HFFc6 (cell line): ENCODE data around the gene BRWD1. TPM values are rescaled to one million over a fixed set of nuclear protein-coding genes. Genes with fewer than 3 reads are reported as not detected.

Experiments used
- DNase-seq: peaks from one replicate; pipeline ENCODE4 v3.0.0-alpha.2; 2018
- H3K27ac Mint-ChIP-seq: 2 replicates; pipeline ENCODE4 v1.8.0; 2020; ENCODE audit warnings: mild to moderate bottlenecking, mixed read lengths
- H3K27me3 Mint-ChIP-seq: 2 replicates; pipeline ENCODE4 v1.8.0; 2021; ENCODE audit warnings: mild to moderate bottlenecking, moderate library complexity, mixed read lengths; ENCODE audit not compliant: insufficient read depth
- H3K36me3 Mint-ChIP-seq: 2 replicates; pipeline ENCODE4 v1.8.0; 2021; ENCODE audit warnings: low read depth, mixed read lengths
- H3K4me1 Mint-ChIP-seq: 2 replicates; pipeline ENCODE4 v1.8.0; 2020; ENCODE audit warnings: low read depth, mixed read lengths
- H3K4me3 Mint-ChIP-seq: 2 replicates; pipeline ENCODE4 v1.8.0; 2020; ENCODE audit warnings: mild to moderate bottlenecking, moderate library complexity, mixed read lengths
- H3K9me3 Mint-ChIP-seq: 2 replicates; pipeline ENCODE4 v1.8.0; 2020; ENCODE audit warnings: mild to moderate bottlenecking, mixed read lengths
- total RNA-seq, 6 experiments: library from RNA; stranded (reverse); fragmentation: NEBNext Ultra II Directional; extraction: Animal tissue kit (Norgen Biotek cat#: 25700); gene quantifications; 2 replicates in 1 of 6; 3 replicates in 5 of 6; pipeline ENCODE4 v1.2.3, GENCODE V29; 2021
- TF ChIP-seq, protein P1 (sequence below): fragments of 200-600 bp; sonication (generic); IDR thresholded peaks from 2 replicates; pipeline ENCODE4 v1.5.0; 2021; ENCODE audit warnings: antibody characterized with exemption, mild to moderate bottlenecking

BRWD1 gene
- total RNA-seq, 6 experiments from 2014 or later = 15.0 to 17.7 (median 15.9) TPM

DNA sequence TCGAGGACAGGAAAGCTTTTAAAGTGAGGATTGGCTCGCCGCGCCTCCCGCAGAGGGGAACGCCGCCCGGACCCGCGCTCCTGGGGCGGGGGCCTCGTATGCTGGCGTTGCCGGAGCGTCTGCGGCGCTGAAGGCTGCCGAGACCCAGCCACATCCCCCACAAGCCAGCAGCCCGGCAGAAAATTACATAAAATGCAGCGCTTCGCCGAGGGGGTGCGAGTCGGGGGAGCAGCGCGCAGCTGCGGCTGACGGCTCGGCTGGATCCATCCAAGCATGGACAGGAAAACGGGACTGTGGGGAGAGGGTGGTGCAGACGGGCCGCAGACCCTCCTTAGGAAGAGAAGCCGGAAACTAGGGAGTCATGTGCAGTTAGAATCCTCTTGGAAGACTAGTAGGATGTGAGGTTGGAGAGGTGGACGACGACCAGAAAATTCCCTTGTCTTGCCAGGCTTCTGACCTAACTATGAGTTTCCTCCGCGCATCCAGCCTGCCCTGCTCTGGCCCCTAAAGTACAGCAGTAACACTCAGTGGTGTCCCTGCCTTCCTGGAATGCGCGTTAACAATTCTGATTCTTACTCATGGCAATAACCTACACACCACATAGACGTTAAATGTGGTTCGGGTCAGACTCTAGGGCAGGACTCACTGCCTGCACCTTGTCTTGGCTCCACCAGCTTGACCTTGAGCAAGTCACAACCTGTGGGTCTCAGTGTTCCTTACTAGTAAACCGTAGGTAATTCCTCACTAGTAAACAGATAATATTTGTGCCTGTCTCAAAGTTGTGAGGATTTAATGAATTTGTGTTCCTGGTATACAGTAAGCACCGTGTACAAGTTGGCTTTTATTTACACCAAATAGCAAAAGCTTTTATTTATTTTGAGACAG lies 953 bp upstream of the BRWD1 start:
- no peaks in the 10 kb centered on the region for H3K9me3 Mint-ChIP-seq
- peaks cover 3% of the 10 kb centered on the region for H3K27me3 Mint-ChIP-seq
- TF ChIP-seq, protein P1, sequence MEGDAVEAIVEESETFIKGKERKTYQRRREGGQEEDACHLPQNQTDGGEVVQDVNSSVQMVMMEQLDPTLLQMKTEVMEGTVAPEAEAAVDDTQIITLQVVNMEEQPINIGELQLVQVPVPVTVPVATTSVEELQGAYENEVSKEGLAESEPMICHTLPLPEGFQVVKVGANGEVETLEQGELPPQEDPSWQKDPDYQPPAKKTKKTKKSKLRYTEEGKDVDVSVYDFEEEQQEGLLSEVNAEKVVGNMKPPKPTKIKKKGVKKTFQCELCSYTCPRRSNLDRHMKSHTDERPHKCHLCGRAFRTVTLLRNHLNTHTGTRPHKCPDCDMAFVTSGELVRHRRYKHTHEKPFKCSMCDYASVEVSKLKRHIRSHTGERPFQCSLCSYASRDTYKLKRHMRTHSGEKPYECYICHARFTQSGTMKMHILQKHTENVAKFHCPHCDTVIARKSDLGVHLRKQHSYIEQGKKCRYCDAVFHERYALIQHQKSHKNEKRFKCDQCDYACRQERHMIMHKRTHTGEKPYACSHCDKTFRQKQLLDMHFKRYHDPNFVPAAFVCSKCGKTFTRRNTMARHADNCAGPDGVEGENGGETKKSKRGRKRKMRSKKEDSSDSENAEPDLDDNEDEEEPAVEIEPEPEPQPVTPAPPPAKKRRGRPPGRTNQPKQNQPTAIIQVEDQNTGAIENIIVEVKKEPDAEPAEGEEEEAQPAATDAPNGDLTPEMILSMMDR = peak; percentile 37; the same call in 1 of the 2 replicates
- H3K27ac Mint-ChIP-seq = peak overlapping the region; percentile 95
- H3K4me3 Mint-ChIP-seq = peak overlapping the region; percentile 95
- H3K36me3 Mint-ChIP-seq = peaks cover 16% of the 10 kb centered on the region
- H3K4me1 Mint-ChIP-seq = peaks cover 48% of the 10 kb centered on the region
- DNase-seq = peak; percentile 66

DNA sequence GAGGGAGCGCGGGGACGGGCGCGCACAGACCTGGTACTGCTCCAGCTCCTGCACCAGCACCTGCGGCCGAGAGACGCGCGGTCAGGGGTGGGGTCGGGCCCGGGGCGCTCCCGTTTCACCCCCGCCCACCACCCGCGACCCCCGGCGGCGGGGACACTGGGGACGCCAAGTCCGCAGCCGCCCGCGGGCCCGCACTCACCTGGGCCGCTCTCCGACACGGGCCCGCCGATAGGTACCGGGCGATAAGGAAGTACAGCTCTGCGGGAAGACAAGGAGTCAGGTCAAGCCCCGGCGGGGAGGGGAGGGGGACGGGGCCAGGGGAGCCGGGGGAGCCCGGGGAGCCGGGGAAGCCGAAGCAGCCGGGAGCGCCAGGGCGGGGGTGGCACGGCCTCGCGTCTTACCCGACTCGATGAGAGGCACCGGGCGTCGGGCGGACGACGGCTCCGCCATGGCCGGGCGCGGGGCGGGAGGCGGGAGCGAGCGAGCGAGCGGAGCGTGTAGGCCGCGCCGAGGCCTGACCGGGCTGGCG lies 326 bp downstream of the BRWD1 start:
- Mint-ChIP-seq H3K27ac (peak overlapping the region; percentile 24), H3K36me3 (peaks cover 16% of the 10 kb centered on the region), H3K9me3 (no peaks in the 10 kb centered on the region), H3K4me1 (peaks cover 46% of the 10 kb centered on the region), H3K4me3 (peak overlapping the region; percentile 95), H3K27me3 (peaks cover 3% of the 10 kb centered on the region)
- TF ChIP-seq, protein P1 = no peak
- DNase-seq = no peak

DNA sequence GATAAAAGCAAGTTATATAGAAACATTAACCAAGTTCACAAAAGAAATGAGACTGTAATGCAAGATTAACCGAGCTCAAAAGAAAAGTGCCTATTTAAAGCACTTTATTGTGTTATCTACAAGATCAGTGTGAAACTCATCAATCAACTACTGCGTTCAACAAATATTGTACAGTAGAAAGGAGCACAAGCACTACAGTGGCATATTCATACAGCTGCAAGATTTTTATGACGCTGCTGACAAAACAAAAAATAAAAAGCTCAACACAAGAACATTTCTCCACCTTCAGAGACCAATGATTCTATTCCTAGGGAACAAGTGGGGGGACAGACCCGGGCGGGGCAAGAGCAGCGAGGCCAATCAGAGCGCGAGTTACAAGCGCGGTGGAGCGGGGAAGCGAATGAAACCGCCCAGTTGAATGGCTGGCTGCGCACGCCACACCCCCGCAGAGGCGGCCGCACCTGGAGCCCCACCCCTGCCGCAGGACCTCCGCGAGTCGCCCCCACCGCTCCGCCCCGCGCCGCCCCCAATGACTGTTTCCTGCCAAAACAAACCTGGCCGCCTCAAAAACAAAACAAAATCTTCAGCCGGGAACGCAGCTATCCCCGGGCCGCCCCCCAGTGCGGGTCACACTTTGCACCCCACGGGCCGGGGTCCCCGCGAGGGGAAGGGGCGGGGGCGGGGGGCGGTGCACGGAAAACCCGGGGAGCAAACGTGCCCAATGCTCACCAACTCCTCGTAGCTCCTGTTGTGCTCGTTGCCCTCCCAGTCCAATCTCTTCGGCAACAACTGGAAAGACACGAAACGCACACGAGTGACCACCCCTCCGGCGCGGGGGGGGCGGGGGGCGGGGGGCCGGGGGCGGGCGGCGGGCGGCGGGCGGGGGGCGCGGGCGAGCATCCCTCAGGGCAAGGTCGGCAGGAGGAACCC lies 1.1 kb downstream of the BRWD1 start:
- Mint-ChIP-seq H3K36me3 (peaks cover 16% of the 10 kb centered on the region), H3K27me3 (peaks cover 3% of the 10 kb centered on the region), H3K9me3 (no peaks in the 10 kb centered on the region), H3K4me1 (peaks cover 46% of the 10 kb centered on the region), H3K4me3 (peak overlapping the region; percentile 95), H3K27ac (peak overlapping the region; percentile 24)
- TF ChIP-seq, protein P1 = no peak
- peak; percentile 75 for DNase-seq

DNA sequence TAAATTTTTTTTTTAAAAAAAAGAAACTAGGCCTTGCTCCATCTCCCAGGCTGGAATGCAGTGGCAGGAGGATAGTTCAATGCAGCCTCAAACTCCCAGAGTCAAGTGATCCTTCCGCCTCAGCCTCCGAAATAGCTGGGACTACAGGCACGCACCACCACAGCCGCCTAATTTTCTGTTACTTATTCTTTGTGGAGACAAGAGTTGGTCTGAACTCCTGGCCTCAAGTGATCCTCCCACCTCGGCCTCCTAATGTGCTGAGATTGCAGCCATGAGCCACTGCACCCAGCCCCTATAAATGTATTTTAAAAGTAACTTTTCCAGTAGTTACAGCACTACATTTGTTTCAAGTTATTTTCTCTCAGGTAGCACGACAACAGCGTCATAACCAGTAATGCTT lies 2.3 kb downstream of the BRWD1 start:
- Mint-ChIP-seq H3K9me3 (no peaks in the 10 kb centered on the region), H3K4me3 (no peak overlapping the region), H3K27ac (no peak overlapping the region), H3K4me1 (peaks cover 37% of the 10 kb centered on the region), H3K36me3 (peaks cover 16% of the 10 kb centered on the region), H3K27me3 (peaks cover 3% of the 10 kb centered on the region)
- TF ChIP-seq, protein P1 = no peak
- DNase-seq = no peak

DNA sequence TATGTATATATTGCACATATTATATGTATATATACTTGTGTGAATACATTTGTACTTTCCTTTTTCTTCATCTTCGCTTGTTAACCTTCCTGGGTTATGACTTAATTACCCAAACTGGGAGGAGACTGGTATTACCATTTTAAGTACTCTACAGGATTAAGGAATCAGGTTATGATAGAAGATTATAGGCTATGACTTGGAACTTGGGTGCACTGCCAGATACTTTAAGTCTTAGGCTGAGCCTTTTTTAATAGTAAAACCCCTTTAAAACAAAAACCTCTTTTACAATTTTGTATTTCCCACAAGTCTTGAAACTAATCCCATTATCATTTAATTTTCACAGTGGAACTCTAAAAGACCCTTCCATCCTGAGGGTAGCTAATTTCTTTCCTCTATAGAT lies 6.0 kb downstream of the BRWD1 start:
- Mint-ChIP-seq H3K27me3 (no peaks in the 10 kb centered on the region), H3K4me1 (peaks cover 22% of the 10 kb centered on the region), H3K4me3 (no peak overlapping the region), H3K36me3 (peaks cover 16% of the 10 kb centered on the region), H3K27ac (no peak overlapping the region), H3K9me3 (no peaks in the 10 kb centered on the region)
- no peak for DNase-seq
- TF ChIP-seq, protein P1 = no peak
